Activated B cell treated with CpG ODN at 0.5 μM for 24 hours (primary cell): ENCODE data around the gene FAM153A. TPM values are rescaled to one million over a fixed set of nuclear protein-coding genes. Genes with fewer than 3 reads are reported as not detected.
A peak's percentile ranks its signal among the peaks of the same experiment; 100 is the strongest.
"Not testable (repeated sequence)": the region's sequence is repeated elsewhere in the genome, so short reads cannot be mapped to it uniquely, and the experiment has no call there.

ENCODE experiments used
- ATAC-seq: fragments of 200-7000 bp; cut with Tn5 transposase; one replicate; pipeline ENCODE4 v1.10.0; 2021; ENCODE audit warnings: low read depth, mild to moderate bottlenecking, moderate library complexity
- CTCF ChIA-PET: fragments of 350-600 bp; sonication (Branson Sonifier 250); formaldehyde crosslinking; loops from one replicate; lab custom pipeline; 2021; ENCODE audit warnings: antibody characterized with exemption; lab: Charles Lee
- POLR2A ChIA-PET: fragments of 350-600 bp; sonication (Branson Sonifier 250); formaldehyde crosslinking; loops from one replicate; lab custom pipeline; 2021; ENCODE audit warnings: antibody characterized with exemption; lab: Charles Lee
- DNase-seq: peaks from one replicate; pipeline ENCODE4 v3.0.0; 2022
- H3K27ac Mint-ChIP-seq: one replicate; pipeline ENCODE4 v1.8.0; 2020; ENCODE audit warnings: mixed read lengths
- H3K27me3 Mint-ChIP-seq: one replicate; pipeline ENCODE4 v1.8.0; 2021; ENCODE audit warnings: mixed read lengths
- H3K36me3 Mint-ChIP-seq: one replicate; pipeline ENCODE4 v1.8.0; 2021; ENCODE audit warnings: low read depth, mixed read lengths
- H3K4me1 Mint-ChIP-seq: one replicate; pipeline ENCODE4 v1.8.0; 2021; ENCODE audit warnings: mixed read lengths
- H3K4me3 Mint-ChIP-seq: one replicate; pipeline ENCODE4 v1.8.0; 2020; ENCODE audit warnings: mild to moderate bottlenecking, mixed read lengths
- H3K9me3 Mint-ChIP-seq: one replicate; pipeline ENCODE4 v1.8.0; 2020; ENCODE audit warnings: mixed read lengths
- intact Hi-C: fragments of 100-400 bp; cut with micrococcal nuclease; formaldehyde crosslinking; loops from one replicate; pipeline ENCODE4 v1.15.1; 2024
- total RNA-seq: library from RNA; stranded (reverse); gene quantifications from 2 replicates; pipeline ENCODE4 v1.2.3, GENCODE V29; 2022

Gene FAM153A
- 0.05 and 0.64 TPM in 2 replicates for total RNA-seq

- H3K27me3 Mint-ChIP-seq, DNase-seq, H3K9me3 Mint-ChIP-seq, H3K4me3 Mint-ChIP-seq, H3K27ac Mint-ChIP-seq, intact Hi-C loops, CTCF ChIA-PET, H3K36me3 Mint-ChIP-seq, POLR2A ChIA-PET, H3K4me1 Mint-ChIP-seq: not testable (repeated sequence)
- ATAC-seq = peak; percentile 68
Measured at GRCh38 chr5:177782792-177783633, at the start of gene FAM153A. Gene FAM153A, minus strand, starts transcription at chr5:177782899.

- H3K27ac Mint-ChIP-seq, H3K36me3 Mint-ChIP-seq, DNase-seq, POLR2A ChIA-PET, H3K9me3 Mint-ChIP-seq, ATAC-seq, H3K4me1 Mint-ChIP-seq, H3K4me3 Mint-ChIP-seq, H3K27me3 Mint-ChIP-seq, CTCF ChIA-PET, intact Hi-C loops: not testable (repeated sequence)
Measured at GRCh38 chr5:177832287-177832686, 49.6 kb upstream of the FAM153A start.

GRCh38 chr5:177826073-177826472, 43.4 kb upstream of the FAM153A start:
- H3K4me1 Mint-ChIP-seq, H3K9me3 Mint-ChIP-seq, H3K4me3 Mint-ChIP-seq, H3K36me3 Mint-ChIP-seq, ATAC-seq, H3K27ac Mint-ChIP-seq, H3K27me3 Mint-ChIP-seq, intact Hi-C loops, CTCF ChIA-PET, POLR2A ChIA-PET, DNase-seq: not testable (repeated sequence)

- H3K4me1 Mint-ChIP-seq, ATAC-seq, intact Hi-C loops, DNase-seq, POLR2A ChIA-PET, H3K36me3 Mint-ChIP-seq, H3K27me3 Mint-ChIP-seq, H3K4me3 Mint-ChIP-seq, H3K27ac Mint-ChIP-seq, CTCF ChIA-PET, H3K9me3 Mint-ChIP-seq: not testable (repeated sequence)
Measured at GRCh38 chr5:177824776-177825175, 42.1 kb upstream of the FAM153A start.

GRCh38 chr5:177822489-177822888, 39.8 kb upstream of the FAM153A start:
- POLR2A ChIA-PET, H3K9me3 Mint-ChIP-seq, H3K27ac Mint-ChIP-seq, CTCF ChIA-PET, H3K27me3 Mint-ChIP-seq, H3K36me3 Mint-ChIP-seq, DNase-seq, H3K4me3 Mint-ChIP-seq, H3K4me1 Mint-ChIP-seq, ATAC-seq, intact Hi-C loops: not testable (repeated sequence)

- H3K4me3 Mint-ChIP-seq, H3K27me3 Mint-ChIP-seq, DNase-seq, CTCF ChIA-PET, H3K27ac Mint-ChIP-seq, ATAC-seq, H3K4me1 Mint-ChIP-seq, intact Hi-C loops, H3K36me3 Mint-ChIP-seq, H3K9me3 Mint-ChIP-seq, POLR2A ChIA-PET: not testable (repeated sequence)
Measured at GRCh38 chr5:177819664-177820063, 37.0 kb upstream of the FAM153A start.

- not testable (repeated sequence) for DNase-seq, H3K36me3 Mint-ChIP-seq, ATAC-seq
Measured at GRCh38 chr5:177812814-177813425, 30.2 kb upstream of the FAM153A start.

GRCh38 chr5:177812160-177812743, 29.6 kb upstream of the FAM153A start:
- H3K36me3 Mint-ChIP-seq, H3K4me3 Mint-ChIP-seq, POLR2A ChIA-PET, CTCF ChIA-PET, ATAC-seq, DNase-seq, H3K4me1 Mint-ChIP-seq, H3K9me3 Mint-ChIP-seq, H3K27me3 Mint-ChIP-seq, intact Hi-C loops, H3K27ac Mint-ChIP-seq: not testable (repeated sequence)

More at GRCh38 chr5:177812814-177813425, 30.2 kb upstream of the FAM153A start:
- H3K9me3 Mint-ChIP-seq, H3K27me3 Mint-ChIP-seq, POLR2A ChIA-PET, CTCF ChIA-PET, H3K4me1 Mint-ChIP-seq, intact Hi-C loops, H3K27ac Mint-ChIP-seq, H3K4me3 Mint-ChIP-seq: not testable (repeated sequence)

GRCh38 chr5:177809209-177809913, 26.7 kb upstream of the FAM153A start:
- H3K27me3 Mint-ChIP-seq, POLR2A ChIA-PET, H3K4me1 Mint-ChIP-seq, H3K36me3 Mint-ChIP-seq, H3K4me3 Mint-ChIP-seq, CTCF ChIA-PET, H3K27ac Mint-ChIP-seq, ATAC-seq, DNase-seq, H3K9me3 Mint-ChIP-seq, intact Hi-C loops: not testable (repeated sequence)

- H3K27ac Mint-ChIP-seq, H3K4me3 Mint-ChIP-seq, CTCF ChIA-PET, ATAC-seq, H3K36me3 Mint-ChIP-seq, DNase-seq, H3K4me1 Mint-ChIP-seq, intact Hi-C loops, H3K9me3 Mint-ChIP-seq, H3K27me3 Mint-ChIP-seq, POLR2A ChIA-PET: not testable (repeated sequence)
Measured at GRCh38 chr5:177808420-177808819, 25.7 kb upstream of the FAM153A start.

- H3K27me3 Mint-ChIP-seq, H3K36me3 Mint-ChIP-seq, H3K9me3 Mint-ChIP-seq, H3K27ac Mint-ChIP-seq, POLR2A ChIA-PET, CTCF ChIA-PET, H3K4me1 Mint-ChIP-seq, intact Hi-C loops, ATAC-seq, H3K4me3 Mint-ChIP-seq, DNase-seq: not testable (repeated sequence)
Measured at GRCh38 chr5:177807265-177807664, 24.6 kb upstream of the FAM153A start.
